HCT116 (cell line): ENCODE measurements around the gene ANKS1A.

Experiments
- MAX ChIP-seq: IDR thresholded peaks from 2 replicates; pipeline ENCODE4 v1.6.1; 2012
- TF ChIP-seq, protein P1 (sequence below), 3 experiments: fragments of 200-600 bp in 1 of 3; sonication (generic) in 1 of 3; IDR thresholded peaks in 2 of 3; conservative IDR thresholded peaks in 1 of 3; 2 replicates each; pipeline ENCODE4 v1.5.1; 2012 to 2017; ENCODE audit warnings: low read depth in 2 of 3, low read length in 2 of 3, antibody characterized with exemption in 1 of 3, borderline replicate concordance in 1 of 3, control low read depth in 1 of 3, mild to moderate bottlenecking in 1 of 3, mixed read lengths in 1 of 3, mixed run types in 1 of 3, moderate library complexity in 1 of 3; ENCODE audit not compliant: insufficient read depth in 1 of 3

GRCh38 chr6:35014341-35014740, 125.3 kb downstream of the ANKS1A start:
- TF ChIP-seq, protein P1, sequence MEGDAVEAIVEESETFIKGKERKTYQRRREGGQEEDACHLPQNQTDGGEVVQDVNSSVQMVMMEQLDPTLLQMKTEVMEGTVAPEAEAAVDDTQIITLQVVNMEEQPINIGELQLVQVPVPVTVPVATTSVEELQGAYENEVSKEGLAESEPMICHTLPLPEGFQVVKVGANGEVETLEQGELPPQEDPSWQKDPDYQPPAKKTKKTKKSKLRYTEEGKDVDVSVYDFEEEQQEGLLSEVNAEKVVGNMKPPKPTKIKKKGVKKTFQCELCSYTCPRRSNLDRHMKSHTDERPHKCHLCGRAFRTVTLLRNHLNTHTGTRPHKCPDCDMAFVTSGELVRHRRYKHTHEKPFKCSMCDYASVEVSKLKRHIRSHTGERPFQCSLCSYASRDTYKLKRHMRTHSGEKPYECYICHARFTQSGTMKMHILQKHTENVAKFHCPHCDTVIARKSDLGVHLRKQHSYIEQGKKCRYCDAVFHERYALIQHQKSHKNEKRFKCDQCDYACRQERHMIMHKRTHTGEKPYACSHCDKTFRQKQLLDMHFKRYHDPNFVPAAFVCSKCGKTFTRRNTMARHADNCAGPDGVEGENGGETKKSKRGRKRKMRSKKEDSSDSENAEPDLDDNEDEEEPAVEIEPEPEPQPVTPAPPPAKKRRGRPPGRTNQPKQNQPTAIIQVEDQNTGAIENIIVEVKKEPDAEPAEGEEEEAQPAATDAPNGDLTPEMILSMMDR (IDR thresholded peaks at IDR 0.05 in 2 of 3, conservative IDR thresholded peaks at IDR 0.05 in 1 of 3; ENCODE audit: borderline replicate concordance in 1 of 3, insufficient read depth in 1 of 3, low read depth in 2 of 3, low read length in 2 of 3): no peak
- no peak for TF ChIP-seq MAX
